H1 (cell line): ENCODE data around the gene TMC4. TPM values are rescaled to one million over a fixed set of nuclear protein-coding genes. Genes with fewer than 3 reads are reported as not detected.

ENCODE experiments used
- EZH2 ChIP-seq: fragments of 200-600 bp; sonication (generic); IDR thresholded peaks from 2 replicates; pipeline ENCODE4 v1.7.1; 2012; ENCODE audit warnings: low read depth, mild to moderate bottlenecking, moderate library complexity, low read length, inconsistent platforms; ENCODE audit not compliant: severe bottlenecking
- JUND ChIP-seq: IDR thresholded peaks from 2 replicates; pipeline ENCODE4 v1.6.1; 2011; ENCODE audit warnings: mild to moderate bottlenecking, improper control_type of control experiment, low read length
- KDM5A ChIP-seq: fragments of 200-600 bp; IDR thresholded peaks from 2 replicates; pipeline ENCODE4 v1.7.1; 2012; ENCODE audit warnings: mild to moderate bottlenecking, low read length, inconsistent platforms, mixed read lengths
- NANOG ChIP-seq: IDR thresholded peaks from 2 replicates; pipeline ENCODE4 v1.6.1; 2011; ENCODE audit warnings: low read length, low read depth, mild to moderate bottlenecking, inconsistent platforms; ENCODE audit not compliant: insufficient read depth, poor library complexity, severe bottlenecking
- POLR2AphosphoS5 ChIP-seq: IDR thresholded peaks from 2 replicates; pipeline ENCODE4 v1.6.1; 2011; ENCODE audit warnings: low read depth, low read length
- SAP30 ChIP-seq: fragments of 300-600 bp; sonication (generic); IDR thresholded peaks from 2 replicates; pipeline ENCODE4 v1.7.1; 2012; ENCODE audit warnings: low read length, moderate library complexity, mild to moderate bottlenecking, inconsistent platforms; ENCODE audit not compliant: insufficient read depth, insufficient replicate concordance
- TAF7 ChIP-seq: optimal IDR thresholded peaks from 2 replicates; pipeline ENCODE3; 2011; ENCODE audit warnings: low read depth, mild to moderate bottlenecking, inconsistent platforms, low read length, moderate library complexity, borderline replicate concordance
- TBP ChIP-seq: IDR thresholded peaks from 2 replicates; pipeline ENCODE4 v1.6.1; 2011; ENCODE audit warnings: low read depth, low read length, improper control_type of control experiment
- polyA plus RNA-seq, 7 experiments: library from polyadenylated mRNA; depleted of rRNA in 3 of 7; stranded (reverse) in 5 of 7; unstranded in 2 of 7; fragments of >200 nt in 5 of 7; fragments of 200-250 nt in 2 of 7; gene quantifications; 1 replicate in 5 of 7; 2 replicates in 1 of 7; 4 replicates in 1 of 7; pipeline versions ENCODE4 v1.2.1 to v1.2.3, GENCODE V29; 2011 to 2013; ENCODE audit warnings: missing spikeins in 2 of 7, mixed read lengths in 2 of 7
- total RNA-seq: library from RNA; stranded (reverse); fragmentation: NEBNext Ultra II Directional; extraction: Animal tissue kit (Norgen Biotek cat#: 25700); gene quantifications from 2 replicates; pipeline ENCODE4 v1.2.1, GENCODE V29; 2021

TMC4 gene
- total and polyA plus RNA-seq, 2 of the 8 experiments (the other 6 are each of a cell fraction or from before 2014, with no cell fraction given), result 5.5 to 6.3 TPM

DNA sequence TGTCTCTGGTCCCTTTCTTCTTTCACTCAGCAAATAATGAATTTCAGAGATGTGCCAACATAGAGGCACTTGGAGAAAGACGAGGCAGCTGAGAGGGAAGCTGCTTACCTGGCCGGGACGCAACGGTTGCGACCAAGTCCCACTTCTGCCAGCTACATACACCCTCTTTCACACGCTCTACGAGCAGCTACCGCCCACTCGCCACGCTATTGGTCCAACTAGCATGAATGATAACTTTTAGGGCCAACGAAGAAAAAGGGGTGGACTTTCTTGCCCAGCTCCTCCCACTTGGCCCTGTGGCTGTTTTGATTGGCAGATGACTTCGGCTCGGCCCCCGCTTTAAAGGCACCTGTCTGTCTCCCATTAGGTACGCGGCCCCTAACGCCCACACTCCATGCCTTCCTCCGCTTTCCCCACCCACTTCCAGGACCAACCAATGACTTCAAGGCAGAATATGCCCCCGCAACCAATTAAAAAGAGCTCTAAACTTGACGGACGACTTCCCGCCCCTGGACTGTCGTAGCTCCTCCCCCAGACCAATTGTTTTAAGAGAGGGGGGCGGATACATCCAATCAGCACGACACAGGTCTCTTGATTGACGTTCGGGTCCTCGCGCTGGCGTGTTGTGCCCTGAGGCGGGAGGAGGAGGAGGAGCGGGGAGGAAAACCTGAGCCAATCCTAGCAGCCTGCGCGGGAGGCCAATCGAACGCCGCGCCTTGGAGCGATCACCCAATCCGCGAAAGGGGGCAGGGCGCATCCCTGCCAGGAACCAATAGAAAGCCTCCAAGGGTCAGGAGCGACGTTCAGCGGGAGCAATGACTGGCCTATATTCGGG is 35.9 kb downstream of the TMC4 start (continued):
- TF ChIP-seq KDM5A (no peak), NANOG (no peak), EZH2 (no peak), POLR2AphosphoS5 (peak; percentile 90), JUND (no peak), SAP30 (no peak), TBP (peak; percentile 64), TAF7 (peak; percentile 10)
